DMS153 treated with DMSO at 0.1 percent for 48 hours (cell line): ENCODE measurements around the gene ROBO1.

Experiments used
- DNase-seq: peaks from one replicate; lab custom pipeline; 2025; ENCODE audit not compliant: unreplicated experiment; lab: John Stamatoyannopoulos, UW

The ROBO1 gene

GRCh38 chr3:78858910-78859309 lies 908.9 kb downstream of the ROBO1 start:
- DNase-seq, result no peak

GRCh38 chr3:78858174-78858573 lies 909.6 kb downstream of the ROBO1 start:
- no peak for DNase-seq

GRCh38 chr3:78857494-78858111 lies 910.2 kb downstream of the ROBO1 start:
- DNase-seq, result no peak

- DNase-seq, result no peak
These were observed 911.6 kb downstream of the ROBO1 start for GRCh38 chr3:78856164-78856563.

GRCh38 chr3:78855190-78855589 lies 912.6 kb downstream of the ROBO1 start:
- no peak for DNase-seq

- DNase-seq, result no peak
These were observed 919.2 kb downstream of the ROBO1 start for GRCh38 chr3:78848392-78849288.

GRCh38 chr3:78847603-78848002 lies 920.2 kb downstream of the ROBO1 start:
- DNase-seq, result no peak

- no peak for DNase-seq
These were observed 920.6 kb downstream of the ROBO1 start for GRCh38 chr3:78847203-78847602.

- DNase-seq, result no peak
These were observed 921.1 kb downstream of the ROBO1 start for GRCh38 chr3:78846718-78847117.

- no peak for DNase-seq
These were observed 922.2 kb downstream of the ROBO1 start for GRCh38 chr3:78845605-78846004.

- DNase-seq, result no peak
These were observed 923.5 kb downstream of the ROBO1 start for GRCh38 chr3:78844307-78844706.

- DNase-seq, result no peak
These were observed 928.1 kb downstream of the ROBO1 start for GRCh38 chr3:78839693-78840092.

GRCh38 chr3:78838362-78838761 lies 929.4 kb downstream of the ROBO1 start:
- DNase-seq, result no peak

- no peak for DNase-seq
These were observed 932.9 kb downstream of the ROBO1 start for GRCh38 chr3:78834910-78835309.

GRCh38 chr3:78832785-78833204 lies 935.0 kb downstream of the ROBO1 start:
- DNase-seq, result no peak

GRCh38 chr3:78831446-78831972 lies 936.3 kb downstream of the ROBO1 start:
- DNase-seq, result no peak

GRCh38 chr3:78830470-78830869 lies 937.3 kb downstream of the ROBO1 start:
- no peak for DNase-seq

GRCh38 chr3:78827618-78828017 lies 940.2 kb downstream of the ROBO1 start:
- DNase-seq, result no peak

- DNase-seq, result no peak
These were observed 942.0 kb downstream of the ROBO1 start for GRCh38 chr3:78825858-78826215.

GRCh38 chr3:78825118-78825857 lies 942.5 kb downstream of the ROBO1 start:
- no peak for DNase-seq

GRCh38 chr3:78823859-78824258 lies 943.9 kb downstream of the ROBO1 start:
- no peak for DNase-seq

- DNase-seq, result no peak
These were observed 944.4 kb downstream of the ROBO1 start for GRCh38 chr3:78823434-78823833.
